G401.6 (cell line): ENCODE measurements around the gene THEMIS.
"Not testable (repeated sequence)": the region's sequence is repeated elsewhere in the genome, so short reads cannot be mapped to it uniquely, and the experiment has no call there.

Experiments used
- FAIRE-seq: peaks from 2 replicates; lab custom pipeline; 2012; peaks lifted over from hg19 to GRCh38; lab: Jason Lieb, UNC

THEMIS gene

GRCh38 chr6:127900935-127901334, at the start of gene THEMIS:
THEMIS (minus strand) TSS chr6:127901058; CDS start chr6:127900932, 126 bp downstream.
- FAIRE-seq, result no peak

GRCh38 chr6:127949251-127949650, 48.4 kb upstream of the THEMIS start:
- FAIRE-seq, result no peak

- FAIRE-seq, result no peak
Observed at GRCh38 chr6:127946388-127946787, 45.5 kb upstream of the THEMIS start.

GRCh38 chr6:127945434-127946097, 44.7 kb upstream of the THEMIS start:
- no peak for FAIRE-seq

GRCh38 chr6:127941228-127941627, 40.4 kb upstream of the THEMIS start:
- FAIRE-seq, result no peak

- no peak for FAIRE-seq
Observed at GRCh38 chr6:127939442-127940066, 38.7 kb upstream of the THEMIS start.

GRCh38 chr6:127938701-127939100, 37.8 kb upstream of the THEMIS start:
- FAIRE-seq, result no peak

GRCh38 chr6:127937747-127938146, 36.9 kb upstream of the THEMIS start:
- FAIRE-seq, result no peak

GRCh38 chr6:127937102-127937501, 36.2 kb upstream of the THEMIS start:
- FAIRE-seq, result no peak

GRCh38 chr6:127934956-127935355, 34.1 kb upstream of the THEMIS start:
- no peak for FAIRE-seq

GRCh38 chr6:127933852-127934840, 33.3 kb upstream of the THEMIS start:
- FAIRE-seq, result no peak

GRCh38 chr6:127933137-127933536, 32.3 kb upstream of the THEMIS start:
- FAIRE-seq, result no peak

GRCh38 chr6:127932708-127933107, 31.9 kb upstream of the THEMIS start:
- FAIRE-seq, result no peak

- FAIRE-seq, result not testable (repeated sequence)
Observed at GRCh38 chr6:127926441-127926840, 25.6 kb upstream of the THEMIS start.

GRCh38 chr6:127924440-127924839, 23.6 kb upstream of the THEMIS start:
- FAIRE-seq, result no peak

GRCh38 chr6:127924031-127924430, 23.2 kb upstream of the THEMIS start:
- no peak for FAIRE-seq

- no peak for FAIRE-seq
Observed at GRCh38 chr6:127923135-127923534, 22.3 kb upstream of the THEMIS start.

GRCh38 chr6:127921982-127922381, 21.1 kb upstream of the THEMIS start:
- FAIRE-seq, result no peak

GRCh38 chr6:127920804-127921203, 19.9 kb upstream of the THEMIS start:
- FAIRE-seq, result no peak

- no peak for FAIRE-seq
Observed at GRCh38 chr6:127918506-127919427, 17.9 kb upstream of the THEMIS start.

- FAIRE-seq, result no peak
Observed at GRCh38 chr6:127917766-127918165, 16.9 kb upstream of the THEMIS start.

GRCh38 chr6:127914240-127914639, 13.4 kb upstream of the THEMIS start:
- no peak for FAIRE-seq
